GM12878 (cell line): ENCODE measurements around the gene VDR. TPM values are rescaled to one million over a fixed set of nuclear protein-coding genes. Genes with fewer than 3 reads are reported as not detected.

ENCODE experiments used
- ATAC-seq: fragments of 200-7000 bp; cut with Tn5 transposase; 3 replicates; pipeline ENCODE4 v1.9.1; 2020; ENCODE audit warnings: mild to moderate bottlenecking, moderate library complexity
- BruUV-seq: library from RNA; stranded (reverse); fragments of 400-500 nt; replicated peaks from 2 replicates; lab custom pipeline; 2021; lab: Mats Ljungman, UMichigan
- CTCF ChIA-PET: fragments of 300-600 bp; sonication (Branson Sonifier 250); formaldehyde crosslinking; extraction: SDS; loops from one replicate; lab custom pipeline; 2021; ENCODE audit warnings: inconsistent platforms; lab: Yijun Ruan, JAX
- POLR2A ChIA-PET: fragments of 350-600 bp; formaldehyde crosslinking; extraction: SDS; loops from one replicate; lab custom pipeline; 2021; ENCODE audit warnings: inconsistent platforms; lab: Charles Lee
- RAD21 ChIA-PET: fragments of 300-600 bp; sonication (Branson Sonifier 250); formaldehyde crosslinking; loops from one replicate; lab custom pipeline; 2023; ENCODE audit warnings: antibody characterized with exemption; ENCODE audit not compliant: unreplicated experiment; lab: Charles Lee
- SMC1A ChIA-PET: fragments of 300-600 bp; sonication (Branson Sonifier 250); formaldehyde crosslinking; loops from one replicate; lab custom pipeline; 2023; ENCODE audit not compliant: unreplicated experiment, uncharacterized antibody; lab: Charles Lee
- DNase-seq: peaks from one replicate; pipeline ENCODE4 v3.0.0-alpha.2; 2011; ENCODE audit warnings: low read depth, low spot score
- FAIRE-seq: peaks from 3 replicates; lab custom pipeline; 2011; peaks lifted over from hg19 to GRCh38; lab: Jason Lieb, UNC
- H2AFZ ChIP-seq: 2 replicates; pipeline ENCODE4 v1.6.0; 2011; ENCODE audit warnings: low read depth, low read length, control low read depth; ENCODE audit not compliant: control insufficient read depth
- H3K27ac ChIP-seq: 2 replicates; pipeline ENCODE4 v1.5.1; 2011; ENCODE audit warnings: control low read depth; ENCODE audit not compliant: control insufficient read depth, insufficient read depth
- H3K27me3 ChIP-seq, 2 experiments: replicated peaks in 1 of 2; 2 replicates each; pipeline versions ENCODE4 v1.6.0 to v1.6.1; 2011; ENCODE audit warnings: low read length in 1 of 2; ENCODE audit not compliant: control insufficient read depth in 2 of 2, insufficient read depth in 2 of 2
- H3K36me3 ChIP-seq, 2 experiments: 2 replicates each; pipeline ENCODE4 v1.5.1; 2011; ENCODE audit warnings: low read length in 1 of 2; ENCODE audit not compliant: control insufficient read depth in 2 of 2, insufficient read depth in 2 of 2
- H3K4me1 ChIP-seq: 2 replicates; pipeline ENCODE4 v1.6.1; 2011; ENCODE audit warnings: mild to moderate bottlenecking, low read length, moderate library complexity, mixed read lengths; ENCODE audit not compliant: control insufficient read depth, insufficient read depth
- H3K4me2 ChIP-seq: 2 replicates; pipeline ENCODE4 v1.6.0; 2011; ENCODE audit warnings: control low read depth; ENCODE audit not compliant: control insufficient read depth, insufficient read depth
- H3K4me3 ChIP-seq: fragments of 200-600 bp; sonication (generic); 2 replicates; pipeline ENCODE4 v1.5.1; 2016
- H3K79me2 ChIP-seq: 2 replicates; pipeline ENCODE4 v1.6.0; 2011; ENCODE audit warnings: low read length; ENCODE audit not compliant: control insufficient read depth, insufficient read depth
- H3K9ac ChIP-seq: 2 replicates; pipeline ENCODE4 v1.8.0; 2011; ENCODE audit warnings: low read length, control low read depth, mixed read lengths; ENCODE audit not compliant: control insufficient read depth, insufficient read depth
- H3K9me3 ChIP-seq: replicated peaks from 3 replicates; pipeline ENCODE4 v1.5.1; 2011; ENCODE audit warnings: mild to moderate bottlenecking, low read length; ENCODE audit not compliant: control insufficient read depth, insufficient read depth
- H4K20me1 ChIP-seq: 2 replicates; pipeline ENCODE4 v1.6.0; 2011; ENCODE audit not compliant: control insufficient read depth, insufficient read depth
- ATF2 ChIP-seq: IDR thresholded peaks from 2 replicates; pipeline ENCODE4 v1.6.1; 2012; ENCODE audit warnings: low read length, inconsistent platforms
- ATF7 ChIP-seq: fragments of 450-650 bp; IDR thresholded peaks from 2 replicates; pipeline ENCODE4 v1.6.1; 2016; ENCODE audit warnings: low read depth, mild to moderate bottlenecking
- BHLHE40 ChIP-seq, 2 experiments: fragments of 450-650 bp in 1 of 2; IDR thresholded peaks; 2 replicates each; pipeline ENCODE4 v1.6.1; 2011 to 2017; ENCODE audit warnings: low read depth in 2 of 2, borderline replicate concordance in 1 of 2, improper control_type of control experiment in 1 of 2, low read length in 1 of 2, mild to moderate bottlenecking in 1 of 2
- BRCA1 ChIP-seq: IDR thresholded peaks from 2 replicates; pipeline ENCODE4 v1.6.1; 2011; ENCODE audit warnings: low read depth, low read length, improper control_type of control experiment
- CTCF ChIP-seq, 3 experiments: IDR thresholded peaks in 2 of 3; conservative IDR thresholded peaks in 1 of 3; 2 replicates each; pipeline ENCODE4 v1.5.1; 2011; ENCODE audit warnings: low read depth in 3 of 3, low read length in 3 of 3, mild to moderate bottlenecking in 3 of 3, control low read depth in 2 of 3, moderate library complexity in 2 of 3, inconsistent platforms in 1 of 3, mixed read lengths in 1 of 3; ENCODE audit not compliant: control insufficient read depth in 2 of 3, insufficient read depth in 1 of 3; ENCODE audit errors: extremely low read depth in 1 of 3
- E2F8 ChIP-seq: fragments of 450-650 bp; IDR thresholded peaks from 2 replicates; pipeline ENCODE4 v1.6.1; 2018; ENCODE audit warnings: mild to moderate bottlenecking, low read depth, moderate library complexity; ENCODE audit not compliant: partially characterized antibody
- MYC ChIP-seq: IDR thresholded peaks from 2 replicates; pipeline ENCODE4 v1.6.1; 2011; ENCODE audit warnings: mild to moderate bottlenecking, low read length, moderate library complexity, inconsistent platforms; ENCODE audit not compliant: insufficient read depth, insufficient replicate concordance, insufficient read length, severe bottlenecking
- NR2C1 ChIP-seq: fragments of 450-650 bp; IDR thresholded peaks from 2 replicates; pipeline ENCODE4 v1.6.1; 2017; ENCODE audit warnings: antibody characterized with exemption, mild to moderate bottlenecking, moderate library complexity
- REST ChIP-seq: IDR thresholded peaks from 2 replicates; pipeline ENCODE4 v1.6.1; 2012; ENCODE audit warnings: mild to moderate bottlenecking, low read depth, low read length
- SMAD1 ChIP-seq: fragments of 450-650 bp; IDR thresholded peaks from 2 replicates; pipeline ENCODE4 v1.6.1; 2018; ENCODE audit warnings: mild to moderate bottlenecking, low read depth; ENCODE audit not compliant: partially characterized antibody
- STAT3 ChIP-seq: IDR thresholded peaks from 2 replicates; pipeline ENCODE4 v1.6.1; 2011; ENCODE audit warnings: low read depth, low read length, improper control_type of control experiment
- WGBS: methylation state at CpG from one replicate; pipeline ENCODE4 v1.1.6; 2016; ENCODE audit warnings: low lambda C conversion rate; ENCODE audit not compliant: insufficient replicate concordance, insufficient coverage; ENCODE audit errors: missing lambda C conversion rate; 5-methylcytosine and 5-hydroxymethylcytosine counted together
- in situ Hi-C: fragments of 300-500 bp; cut with MboI; formaldehyde crosslinking; loops from 9 replicates; pipeline ENCODE4 v1.14.3; 2018; ENCODE audit warnings: mixed read lengths
- intact Hi-C: fragments of 100-400 bp; cut with micrococcal nuclease; formaldehyde crosslinking; loops from one replicate; pipeline ENCODE4 v1.14.2; 2022; ENCODE audit not compliant: unreplicated experiment
- polyA plus RNA-seq, 11 experiments: library from polyadenylated mRNA; depleted of rRNA in 4 of 11; unstranded in 6 of 11; stranded (reverse) in 5 of 11; fragments of >200 nt; fragmentation: Nextera tagmentation in 4 of 11; fragmentation: Illumina TruSeq in 1 of 11; extraction: Ambion mirVana in 4 of 11; extraction: Trizol in 1 of 11; gene quantifications; 1 replicate in 1 of 11; 2 replicates in 10 of 11; pipeline versions ENCODE4 v1.2.1 to v1.2.3, GENCODE V29; 2011 to 2016; ENCODE audit warnings: inconsistent platforms in 2 of 11, missing spikeins in 2 of 11, low read depth in 1 of 11
- total RNA-seq, 4 experiments: library from RNA; depleted of rRNA in 3 of 4; stranded (reverse); fragments of >200 nt in 3 of 4; fragmentation: Illumina TruSeq in 1 of 4; extraction: Trizol in 1 of 4; gene quantifications; 2 replicates each; pipeline versions ENCODE4 v1.2.1 to v1.2.3, GENCODE V29; 2013 to 2021

The VDR gene
- total and polyA plus RNA-seq, 10 of the 15 experiments (the other 5 are each of a cell fraction or from before 2014, with no cell fraction given), result 0.27 to 7.9 (median 3.0) TPM

- TF ChIP-seq MYC, result no peak
- TF ChIP-seq SMAD1, result no peak
- TF ChIP-seq STAT3, result no peak
- no peak for TF ChIP-seq REST
Observed at GRCh38 chr12:47935184-47935583, 30.4 kb upstream of the VDR start (continued).

- no TSS peak for BruUV-seq
- no peak for ATAC-seq
- intact Hi-C loops (no loop called here), in situ Hi-C loops (no loop called here)
- Histone ChIP-seq H2AFZ (no peak overlapping the region), H3K36me3 (no peaks in the 10 kb centered on the region), H4K20me1 (0 out of 2 replicates have a peak, but pooled peaks cover 2% of the 10 kb centered on the region), H3K4me3 (no peak overlapping the region), H3K9ac (no peak overlapping the region), H3K27me3 (peaks cover 10% of the 10 kb centered on the region in 2 experiments), H3K4me1 (no peaks in the 10 kb centered on the region), H3K27ac (no peak overlapping the region), H3K79me2 (no peaks in the 10 kb centered on the region), H3K4me2 (no peak overlapping the region), H3K9me3 (no peaks in the 10 kb centered on the region)
- ChIA-PET SMC1A (no interaction called here), POLR2A (no interaction called here), CTCF (no interaction called here), RAD21 (no interaction called here)
- WGBS, result 6% methylated on average over 1 of the region's 1 CpG
- FAIRE-seq, result no peak
- no peak for DNase-seq
- no peak for TF ChIP-seq ATF2
- no peak for TF ChIP-seq E2F8
- TF ChIP-seq BRCA1, result no peak
- TF ChIP-seq CTCF (IDR thresholded peaks at IDR 0.05 in 2 of 3, conservative IDR thresholded peaks at IDR 0.05 in 1 of 3; ENCODE audit: control insufficient read depth in 2 of 3, extremely low read depth in 1 of 3, insufficient read depth in 1 of 3, low read depth in 3 of 3, low read length in 3 of 3), result no peak
- TF ChIP-seq ATF7, result no peak
- no peak for TF ChIP-seq NR2C1
- TF ChIP-seq BHLHE40 (IDR thresholded peaks at IDR 0.05; ENCODE audit: borderline replicate concordance in 1 of 2, low read depth in 2 of 2, low read length in 1 of 2), result no peak
Observed at GRCh38 chr12:47931187-47931586, 26.4 kb upstream of the VDR start.
